ENCODE data around the gene MARVELD1. TPM values are rescaled to one million over a fixed set of nuclear protein-coding genes. Genes with fewer than 3 reads are reported as not detected.

The MARVELD1 gene
- total and polyA plus RNA-seq, 2 experiments from 2014 or later = 38.3 to 55.5 TPM

DNA sequence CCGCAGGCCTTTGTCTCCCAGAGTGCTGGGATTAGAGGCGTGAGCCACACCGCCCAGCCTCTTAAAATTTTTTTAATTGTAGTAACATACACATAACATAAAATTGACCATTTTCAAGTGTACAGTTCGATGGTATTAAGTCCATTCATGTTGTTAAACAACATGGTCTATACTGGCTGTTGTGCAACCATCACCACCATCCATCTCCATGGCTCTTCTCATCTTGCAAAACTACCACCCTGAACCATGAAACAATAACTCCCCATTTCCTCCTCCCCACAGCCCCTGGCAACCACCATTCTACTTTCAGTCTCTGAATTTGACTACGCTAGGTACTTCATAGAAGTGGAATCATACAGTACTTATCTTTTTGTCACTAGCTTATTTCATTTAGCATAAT lies 15.5 kb downstream of the MARVELD1 start:
- no peak for DNase-seq (ENCODE audit: low read depth in 1 of 2, low spot score in 1 of 2)
- no peak overlapping the region for H3K27ac ChIP-seq

DNA sequence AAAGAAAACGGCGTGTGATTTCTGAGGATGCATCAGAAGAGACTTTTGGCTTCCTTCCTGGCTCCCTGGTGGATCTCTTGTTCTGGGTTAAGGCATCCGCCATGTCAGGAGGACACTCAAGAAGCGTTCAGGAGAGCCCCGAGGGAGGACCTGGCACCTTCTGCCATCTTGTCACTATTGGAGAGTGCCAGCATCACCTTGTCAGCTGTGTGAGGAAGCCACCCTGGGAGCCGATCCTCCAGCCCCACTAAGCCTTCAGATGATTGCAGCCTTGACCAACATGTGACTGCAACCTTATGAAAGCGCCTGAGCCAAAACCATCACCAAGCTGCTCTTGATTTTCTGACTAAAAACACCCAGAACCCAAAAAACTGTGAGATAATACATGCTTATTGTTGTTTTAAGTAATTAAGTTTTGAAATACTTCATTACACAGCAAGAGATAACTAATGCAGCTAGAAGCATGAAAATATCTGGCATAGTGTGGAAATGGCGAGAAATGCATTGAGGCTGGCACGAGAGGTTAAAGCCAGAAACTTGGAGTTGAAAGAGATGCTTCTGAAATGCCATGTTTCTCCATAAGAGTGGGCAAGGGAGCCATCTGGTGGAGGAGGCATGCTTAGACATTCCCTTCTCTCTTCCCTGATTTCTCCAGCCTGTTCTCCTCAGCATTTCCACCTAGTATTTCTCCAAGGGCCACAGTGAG lies 18.0 kb downstream of the MARVELD1 start:
- H3K27me3 ChIP-seq = peaks cover 4% of the 10 kb centered on the region
- TF ChIP-seq, protein P1, sequence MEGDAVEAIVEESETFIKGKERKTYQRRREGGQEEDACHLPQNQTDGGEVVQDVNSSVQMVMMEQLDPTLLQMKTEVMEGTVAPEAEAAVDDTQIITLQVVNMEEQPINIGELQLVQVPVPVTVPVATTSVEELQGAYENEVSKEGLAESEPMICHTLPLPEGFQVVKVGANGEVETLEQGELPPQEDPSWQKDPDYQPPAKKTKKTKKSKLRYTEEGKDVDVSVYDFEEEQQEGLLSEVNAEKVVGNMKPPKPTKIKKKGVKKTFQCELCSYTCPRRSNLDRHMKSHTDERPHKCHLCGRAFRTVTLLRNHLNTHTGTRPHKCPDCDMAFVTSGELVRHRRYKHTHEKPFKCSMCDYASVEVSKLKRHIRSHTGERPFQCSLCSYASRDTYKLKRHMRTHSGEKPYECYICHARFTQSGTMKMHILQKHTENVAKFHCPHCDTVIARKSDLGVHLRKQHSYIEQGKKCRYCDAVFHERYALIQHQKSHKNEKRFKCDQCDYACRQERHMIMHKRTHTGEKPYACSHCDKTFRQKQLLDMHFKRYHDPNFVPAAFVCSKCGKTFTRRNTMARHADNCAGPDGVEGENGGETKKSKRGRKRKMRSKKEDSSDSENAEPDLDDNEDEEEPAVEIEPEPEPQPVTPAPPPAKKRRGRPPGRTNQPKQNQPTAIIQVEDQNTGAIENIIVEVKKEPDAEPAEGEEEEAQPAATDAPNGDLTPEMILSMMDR (IDR thresholded peaks at IDR 0.05; ENCODE audit: low read depth, low read length) = peak; percentile 87
- peak; percentile 83 to 84 for DNase-seq (ENCODE audit: low read depth in 1 of 2, low spot score in 1 of 2)
- no peaks in the 10 kb centered on the region for H3K36me3 ChIP-seq
- no peaks in the 10 kb centered on the region for H3K4me1 ChIP-seq (ENCODE audit: low read depth)
- no peak overlapping the region for H3K27ac ChIP-seq
- no peaks in the 10 kb centered on the region for H3K9me3 ChIP-seq (ENCODE audit: low read depth)
- H3K4me3 ChIP-seq = no peak overlapping the region

More for the DNA sequence above, 15.5 kb downstream of the MARVELD1 start:
- H3K36me3 ChIP-seq = no peaks in the 10 kb centered on the region
- no peaks in the 10 kb centered on the region for H3K9me3 ChIP-seq (ENCODE audit: low read depth)
- TF ChIP-seq, protein P1 (IDR thresholded peaks at IDR 0.05; ENCODE audit: low read depth, low read length) = no peak
- no peaks in the 10 kb centered on the region for H3K27me3 ChIP-seq
- no peak overlapping the region for H3K4me3 ChIP-seq
- no peaks in the 10 kb centered on the region for H3K4me1 ChIP-seq (ENCODE audit: low read depth)

DNA sequence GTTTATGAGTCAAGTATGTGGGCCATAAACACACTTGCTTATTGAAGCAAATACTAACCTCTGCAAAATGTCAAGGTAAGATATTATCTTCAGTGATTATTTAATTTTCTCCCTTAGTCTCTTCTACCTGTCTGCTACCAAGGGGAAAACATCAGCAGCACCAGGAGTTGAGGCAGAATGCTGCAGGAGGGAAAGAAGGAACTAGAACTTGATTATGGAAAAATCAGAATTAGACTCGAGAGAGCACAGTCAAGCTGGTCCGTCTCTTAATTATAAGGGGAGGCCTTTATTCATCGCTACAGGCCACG lies 18.5 kb downstream of the MARVELD1 start:
- Histone ChIP-seq H3K27me3 (peaks cover 4% of the 10 kb centered on the region), H3K27ac (no peak overlapping the region), H3K9me3 (ENCODE audit: low read depth) (no peaks in the 10 kb centered on the region), H3K4me3 (no peak overlapping the region), H3K4me1 (ENCODE audit: low read depth) (no peaks in the 10 kb centered on the region), H3K36me3 (no peaks in the 10 kb centered on the region)
- TF ChIP-seq, protein P1 (IDR thresholded peaks at IDR 0.05; ENCODE audit: low read depth, low read length) = no peak
- DNase-seq (ENCODE audit: low read depth in 1 of 2, low spot score in 1 of 2) = no peak

DNA sequence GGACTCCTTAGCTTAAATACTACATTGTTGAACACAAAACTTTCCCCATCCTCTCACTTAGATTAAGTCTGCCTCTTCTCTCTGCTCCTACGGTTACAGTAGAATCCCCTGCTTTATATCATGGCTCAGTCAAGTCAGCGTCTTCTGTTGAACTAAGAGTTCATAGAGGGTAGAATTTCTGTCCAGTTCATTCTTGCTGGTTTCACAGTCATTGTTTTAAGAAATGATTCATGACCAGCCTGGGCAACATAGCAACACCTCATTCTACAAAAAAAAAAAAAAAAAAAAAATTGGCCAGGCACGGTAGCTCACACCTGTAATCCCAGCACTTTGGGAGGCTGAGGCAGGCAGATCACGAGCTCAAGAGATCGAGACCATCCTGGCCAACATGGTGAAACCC lies 19.7 kb downstream of the MARVELD1 start:
- Histone ChIP-seq H3K27ac (no peak overlapping the region), H3K9me3 (ENCODE audit: low read depth) (no peaks in the 10 kb centered on the region), H3K4me1 (ENCODE audit: low read depth) (peaks cover 6% of the 10 kb centered on the region), H3K36me3 (no peaks in the 10 kb centered on the region), H3K27me3 (peaks cover 4% of the 10 kb centered on the region), H3K4me3 (no peak overlapping the region)
- TF ChIP-seq, protein P1 (IDR thresholded peaks at IDR 0.05; ENCODE audit: low read depth, low read length) = no peak
- DNase-seq (ENCODE audit: low read depth in 1 of 2, low spot score in 1 of 2) = no peak

DNA sequence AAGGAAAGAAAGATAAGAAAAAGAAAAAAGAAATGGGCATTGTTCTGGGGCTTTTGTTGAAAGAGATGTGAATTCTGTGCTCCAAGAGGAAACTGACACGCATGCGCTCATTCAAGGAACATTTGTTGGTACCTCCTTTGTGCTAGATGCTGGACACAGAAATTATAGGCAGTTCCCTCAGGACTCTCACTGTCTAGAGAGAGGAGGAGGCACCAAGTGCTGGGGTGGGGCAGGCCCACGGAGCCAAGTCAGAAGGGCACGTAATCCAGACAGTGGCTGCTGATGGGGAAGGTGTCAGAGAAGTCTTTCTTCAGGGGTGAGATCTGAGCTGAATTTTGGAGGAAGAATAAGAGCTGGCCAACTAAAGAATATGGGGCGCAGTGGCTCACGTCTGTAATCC lies 20.5 kb downstream of the MARVELD1 start:
- H3K27me3 ChIP-seq = peaks cover 4% of the 10 kb centered on the region
- H3K9me3 ChIP-seq (ENCODE audit: low read depth) = no peaks in the 10 kb centered on the region
- H3K4me3 ChIP-seq = no peak overlapping the region
- H3K27ac ChIP-seq = no peak overlapping the region
- no peaks in the 10 kb centered on the region for H3K36me3 ChIP-seq
- peaks cover 7% of the 10 kb centered on the region for H3K4me1 ChIP-seq (ENCODE audit: low read depth)
- TF ChIP-seq, protein P1 (IDR thresholded peaks at IDR 0.05; ENCODE audit: low read depth, low read length) = no peak
- no peak for DNase-seq (ENCODE audit: low read depth in 1 of 2, low spot score in 1 of 2)

All from cardiac muscle cell (in vitro differentiated cells and primary cell).